IMR-90 (cell line): ENCODE data around the gene STMN1. TPM values are rescaled to one million over a fixed set of nuclear protein-coding genes. Genes with fewer than 3 reads are reported as not detected.

Experiments
- ATAC-seq: fragments of 200-7000 bp; cut with Tn5 transposase; 2 replicates; pipeline ENCODE4 v1.9.1; 2020; ENCODE audit warnings: low read depth, mild to moderate bottlenecking, moderate library complexity
- BruUV-seq: library from RNA; stranded (reverse); fragments of 400-500 nt; replicated peaks from 2 replicates; lab custom pipeline; 2021; lab: Mats Ljungman, UMichigan
- CTCF ChIA-PET: fragments of 300-600 bp; formaldehyde crosslinking; extraction: SDS; loops from one replicate; lab custom pipeline; 2021; ENCODE audit warnings: antibody characterized with exemption; lab: Yijun Ruan, JAX
- POLR2A ChIA-PET: fragments of 300-600 bp; sonication (Branson Sonifier 250); formaldehyde crosslinking; loops from one replicate; lab custom pipeline; 2022; ENCODE audit warnings: antibody characterized with exemption; ENCODE audit not compliant: unreplicated experiment; lab: Charles Lee
- DNase-seq: peaks from one replicate; pipeline ENCODE4 v3.0.0; 2013
- H2AFZ ChIP-seq: replicated peaks from 2 replicates; pipeline ENCODE3; 2013; ENCODE audit warnings: low read length, mild to moderate bottlenecking; ENCODE audit not compliant: poor library complexity
- H2AK5ac ChIP-seq: 2 replicates; pipeline ENCODE4 v1.6.1; 2013; ENCODE audit warnings: low read depth, low read length, inconsistent platforms
- H2AK9ac ChIP-seq: replicated peaks from 2 replicates; pipeline ENCODE3; 2013; ENCODE audit warnings: mild to moderate bottlenecking, low read depth, low read length, moderate library complexity; ENCODE audit not compliant: poor library complexity
- H2BK120ac ChIP-seq: 2 replicates; pipeline ENCODE4 v1.6.1; 2013; ENCODE audit warnings: low read depth, low read length, inconsistent platforms
- H2BK15ac ChIP-seq: 3 replicates; pipeline ENCODE4 v1.6.1; 2013; ENCODE audit warnings: low read depth, low read length, inconsistent platforms
- H2BK20ac ChIP-seq: 2 replicates; pipeline ENCODE4 v1.6.1; 2013; ENCODE audit warnings: low read depth, mild to moderate bottlenecking, inconsistent platforms, low read length, moderate library complexity
- H2BK5ac ChIP-seq: 2 replicates; pipeline ENCODE4 v1.6.1; 2013; ENCODE audit warnings: mild to moderate bottlenecking, low read depth, low read length, inconsistent platforms; ENCODE audit not compliant: poor library complexity, severe bottlenecking
- H3K14ac ChIP-seq: replicated peaks from 2 replicates; pipeline ENCODE4 v1.6.1; 2013; ENCODE audit warnings: low read depth, low read length, inconsistent platforms
- H3K18ac ChIP-seq: 2 replicates; pipeline ENCODE4 v1.6.1; 2013; ENCODE audit warnings: low read depth, low read length, control low read depth
- H3K23ac ChIP-seq: 2 replicates; pipeline ENCODE4 v1.6.1; 2013; ENCODE audit warnings: low read depth, low read length, inconsistent platforms
- H3K27ac ChIP-seq: 2 replicates; pipeline ENCODE4 v1.5.1; 2013; ENCODE audit warnings: mild to moderate bottlenecking, control low read depth, low read length; ENCODE audit not compliant: insufficient read depth
- H3K27me3 ChIP-seq: 2 replicates; pipeline ENCODE4 v1.6.1; 2013; ENCODE audit warnings: low read length; ENCODE audit not compliant: control insufficient read depth, insufficient read depth
- H3K36me3 ChIP-seq: 2 replicates; pipeline ENCODE4 v1.6.1; 2013; ENCODE audit warnings: low read length, mixed read lengths; ENCODE audit not compliant: control insufficient read depth, insufficient read depth
- H3K4ac ChIP-seq: 2 replicates; pipeline ENCODE4 v1.6.1; 2013; ENCODE audit warnings: low read depth, low read length, inconsistent platforms
- H3K4me1 ChIP-seq: 2 replicates; pipeline ENCODE4 v1.6.1; 2013; ENCODE audit warnings: low read length, mixed read lengths; ENCODE audit not compliant: control insufficient read depth, insufficient read depth
- H3K4me2 ChIP-seq: 2 replicates; pipeline ENCODE4 v1.6.1; 2013; ENCODE audit warnings: low read depth, mild to moderate bottlenecking, control low read depth, low read length, moderate library complexity
- H3K4me3 ChIP-seq: 2 replicates; pipeline ENCODE4 v1.5.1; 2013; ENCODE audit warnings: low read depth, mild to moderate bottlenecking, control low read depth, low read length, moderate library complexity; ENCODE audit not compliant: insufficient read depth
- H3K56ac ChIP-seq: 2 replicates; pipeline ENCODE4 v1.6.1; 2013; ENCODE audit warnings: low read length, inconsistent platforms; ENCODE audit not compliant: insufficient read depth; ENCODE audit errors: extremely low read depth
- H3K79me1 ChIP-seq, 2 experiments: 2 replicates each; pipeline ENCODE4 v1.6.1; 2013; ENCODE audit warnings: low read length in 2 of 2, inconsistent platforms in 1 of 2, low read depth in 1 of 2
- H3K9ac ChIP-seq: 2 replicates; pipeline ENCODE4 v1.6.1; 2013; ENCODE audit warnings: low read depth, low read length, control low read depth
- H3K9me1 ChIP-seq: 2 replicates; pipeline ENCODE4 v1.6.1; 2013; ENCODE audit warnings: low read length, inconsistent platforms; ENCODE audit not compliant: insufficient read depth
- H3K9me3 ChIP-seq: 2 replicates; pipeline ENCODE4 v1.6.1; 2013; ENCODE audit warnings: low read length; ENCODE audit not compliant: control insufficient read depth, insufficient read depth
- H4K20me1 ChIP-seq: 2 replicates; pipeline ENCODE4 v1.6.1; 2013; ENCODE audit warnings: low read length, inconsistent platforms; ENCODE audit not compliant: insufficient read depth
- H4K5ac ChIP-seq: 2 replicates; pipeline ENCODE4 v1.6.1; 2013; ENCODE audit warnings: mild to moderate bottlenecking, low read depth, low read length, control low read depth
- H4K8ac ChIP-seq, 2 experiments: 2 replicates each; pipeline ENCODE4 v1.6.1; 2013; ENCODE audit warnings: low read depth in 2 of 2, low read length in 2 of 2, control low read depth in 1 of 2, inconsistent platforms in 1 of 2
- H4K91ac ChIP-seq: 2 replicates; pipeline ENCODE4 v1.6.1; 2013; ENCODE audit warnings: low read depth, low read length, inconsistent platforms; ENCODE audit not compliant: insufficient read depth
- BHLHE40 ChIP-seq: fragments of 150-350 bp; IDR thresholded peaks from 2 replicates; pipeline ENCODE4 v1.6.1; 2016; ENCODE audit warnings: mild to moderate bottlenecking, low read depth, low read length
- CEBPB ChIP-seq: IDR thresholded peaks from 2 replicates; pipeline ENCODE4 v1.6.1; 2012; ENCODE audit warnings: low read depth, low read length, improper control_type of control experiment
- CHD1 ChIP-seq: IDR thresholded peaks from 2 replicates; pipeline ENCODE4 v1.6.1; 2012; ENCODE audit warnings: low read depth, low read length, improper control_type of control experiment
- ELK1 ChIP-seq: fragments of 150-350 bp; IDR thresholded peaks from 2 replicates; pipeline ENCODE4 v1.6.1; 2016; ENCODE audit warnings: low read depth, mild to moderate bottlenecking, low read length, moderate library complexity, borderline replicate concordance
- FOS ChIP-seq: fragments of 150-350 bp; IDR thresholded peaks from 2 replicates; pipeline ENCODE4 v1.6.1; 2016; ENCODE audit warnings: low read depth, low read length
- MAFK ChIP-seq: IDR thresholded peaks from 2 replicates; pipeline ENCODE4 v1.6.1; 2012; ENCODE audit warnings: low read depth, low read length, improper control_type of control experiment
- NFE2L2 ChIP-seq: fragments of 150-350 bp; IDR thresholded peaks from 2 replicates; pipeline ENCODE4 v1.6.1; 2016; ENCODE audit warnings: low read depth, mild to moderate bottlenecking, low read length
- POLR2A ChIP-seq: IDR thresholded peaks from 2 replicates; pipeline ENCODE4 v1.6.1; 2012; ENCODE audit warnings: mild to moderate bottlenecking, low read depth, low read length
- RCOR1 ChIP-seq: IDR thresholded peaks from 2 replicates; pipeline ENCODE4 v1.6.1; 2012; ENCODE audit warnings: mild to moderate bottlenecking, low read length, improper control_type of control experiment; ENCODE audit not compliant: insufficient replicate concordance
- SMC3 ChIP-seq: fragments of 150-350 bp; IDR thresholded peaks from 2 replicates; pipeline ENCODE4 v1.6.1; 2016; ENCODE audit warnings: low read depth, mild to moderate bottlenecking, antibody characterized with exemption, low read length, moderate library complexity
- USF2 ChIP-seq: fragments of 150-350 bp; IDR thresholded peaks from 2 replicates; pipeline ENCODE4 v1.6.1; 2017; ENCODE audit warnings: mild to moderate bottlenecking, antibody characterized with exemption, low read length, low read depth
- WGBS, 2 experiments: methylation state at CpG; one replicate each; pipeline versions ENCODE4 v1.1.5 to v1.1.7; 2013; ENCODE audit warnings: missing lambda C conversion rate in 2 of 2; ENCODE audit not compliant: insufficient read length in 1 of 2; ENCODE audit errors: extremely low coverage in 2 of 2; 5-methylcytosine and 5-hydroxymethylcytosine counted together
- dilution Hi-C: fragments of 300-500 bp; cut with HindIII; formaldehyde crosslinking; loops from one replicate; pipeline ENCODE4 v1.14.3; 2018; ENCODE audit warnings: low sequenced_read_pairs; ENCODE audit not compliant: unreplicated experiment
- in situ Hi-C: fragments of 300-500 bp; cut with MboI; formaldehyde crosslinking; loops from 3 replicates; pipeline ENCODE4 v1.14.3; 2019; ENCODE audit warnings: low sequenced_read_pairs, inconsistent platforms, mixed read lengths
- intact Hi-C: fragments of 100-400 bp; cut with micrococcal nuclease; formaldehyde crosslinking; loops from 2 replicates; pipeline ENCODE4 v1.10.0; 2022
- polyA plus RNA-seq, 3 experiments: library from polyadenylated mRNA; depleted of rRNA; stranded (reverse); fragments of >200 nt; gene quantifications; 2 replicates each; pipeline ENCODE4 v1.2.3, GENCODE V29; 2012; ENCODE audit warnings: low replicate concordance in 1 of 3
- total RNA-seq: library from RNA; depleted of rRNA; stranded (reverse); fragments of >200 nt; gene quantifications from 2 replicates; pipeline ENCODE4 v1.2.3, GENCODE V29; 2012

Gene STMN1
- total and polyA plus RNA-seq, 2 of the 4 experiments (the other 2 are of a cell fraction) = 93.0 to 273 TPM

GRCh38 chr1:25871086-25871703 is 35.0 kb downstream of the STMN1 start:
- Histone ChIP-seq H3K36me3 (peaks cover 18% of the 10 kb centered on the region), H3K4ac (no peak overlapping the region), H2AK9ac (no peak overlapping the region), H3K79me1 (peaks cover 44 to 52% of the 10 kb centered on the region in 2 experiments), H2BK20ac (no peak overlapping the region), H4K8ac (no peak overlapping the region), H4K20me1 (peaks cover 3% of the 10 kb centered on the region; the same call in 1 of the 2 replicates), H2BK15ac (no peak overlapping the region), H3K14ac (no peak overlapping the region), H3K4me3 (no peak overlapping the region), H4K91ac (no peak overlapping the region), H3K9me3 (no peaks in the 10 kb centered on the region), H3K9ac (no peak overlapping the region), H2BK5ac (no peak overlapping the region), H4K5ac (no peak overlapping the region), H3K9me1 (peaks cover 9% of the 10 kb centered on the region; the same call in 1 of the 2 replicates), H2AFZ (no peak overlapping the region), H3K4me2 (no peak overlapping the region), H3K56ac (no peak overlapping the region), H3K27ac (no peak overlapping the region), H3K23ac (no peak overlapping the region), H3K18ac (no peak overlapping the region), H2AK5ac (no peak overlapping the region), H3K4me1 (peaks cover 17% of the 10 kb centered on the region), H2BK120ac (no peak overlapping the region), H3K27me3 (no peaks in the 10 kb centered on the region)
- no CpG with 5 or more reads among the region's 5 CpGs for WGBS, 2 experiments
- POLR2A ChIA-PET = interaction anchor here (0.6 kb wide), 1 partner anchor 183 kb away, joined by 3 read pairs; no protein-coding TSS in a partner anchor
- CTCF ChIA-PET = no interaction called here
- dilution Hi-C loops = no loop called here
- TF ChIP-seq NFE2L2 (no peak), FOS (no peak), POLR2A (no peak), RCOR1 (no peak), ELK1 (no peak), BHLHE40 (no peak), SMC3 (no peak), MAFK (no peak), CHD1 (no peak), CEBPB (no peak), USF2 (no peak)
- no peak for ATAC-seq
- no TSS peak for BruUV-seq
- DNase-seq = no peak
- intact Hi-C loops = no loop called here
- in situ Hi-C loops = no loop called here
